GM18858 (cell line): Measurements from ENCODE around the gene CREB5.
A peak's percentile ranks its signal among the peaks of the same experiment; 100 is the strongest.

Source experiments
- ATAC-seq: cut with Tn5 transposase; IDR thresholded peaks from one replicate; pipeline ENCODE4 v1.9.1; 2021; ENCODE audit not compliant: unreplicated experiment

The CREB5 gene

GRCh38 chr7:28474282-28474638 lies 61.9 kb downstream of the CREB5 start:
- no peak for ATAC-seq

DNA sequence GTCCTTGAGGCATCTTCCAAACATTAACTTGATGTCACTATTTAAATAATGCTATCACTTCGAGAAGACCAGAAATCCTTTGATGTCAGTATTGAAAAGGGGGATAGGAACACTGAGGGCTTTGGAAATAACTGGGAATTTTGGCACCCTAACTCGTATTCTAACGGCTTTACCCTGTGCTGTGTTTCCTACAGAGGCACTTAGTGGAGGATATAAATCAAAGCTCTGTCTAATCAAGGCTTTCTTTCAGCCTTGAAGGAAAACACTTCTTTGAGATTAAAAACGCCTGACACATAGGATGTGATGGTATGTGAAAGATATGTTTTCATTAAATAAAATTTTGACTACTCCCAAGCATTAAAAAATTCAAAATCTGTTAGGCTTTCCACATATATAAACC lies 62.3 kb downstream of the CREB5 start:
- ATAC-seq: no peak

DNA sequence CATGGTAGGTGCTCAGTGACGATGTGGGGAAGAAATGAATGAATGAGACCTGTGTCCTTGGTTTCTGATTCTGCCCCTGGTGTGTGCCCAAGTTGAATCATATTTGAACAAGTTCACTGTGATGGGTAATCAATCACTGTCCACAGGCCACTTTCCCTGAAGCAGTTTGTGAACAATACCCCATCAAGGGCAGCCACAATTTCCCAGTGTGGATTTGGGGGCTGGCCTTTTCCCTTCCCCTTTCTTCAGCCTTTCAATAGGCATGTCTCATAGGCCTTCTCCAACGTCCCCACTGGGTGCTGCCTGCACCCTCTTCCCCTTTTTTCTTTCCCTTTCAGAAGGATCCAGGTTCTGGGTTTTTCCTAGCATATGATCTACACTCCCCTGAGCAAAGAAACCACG lies 64.7 kb downstream of the CREB5 start:
- no peak for ATAC-seq

DNA sequence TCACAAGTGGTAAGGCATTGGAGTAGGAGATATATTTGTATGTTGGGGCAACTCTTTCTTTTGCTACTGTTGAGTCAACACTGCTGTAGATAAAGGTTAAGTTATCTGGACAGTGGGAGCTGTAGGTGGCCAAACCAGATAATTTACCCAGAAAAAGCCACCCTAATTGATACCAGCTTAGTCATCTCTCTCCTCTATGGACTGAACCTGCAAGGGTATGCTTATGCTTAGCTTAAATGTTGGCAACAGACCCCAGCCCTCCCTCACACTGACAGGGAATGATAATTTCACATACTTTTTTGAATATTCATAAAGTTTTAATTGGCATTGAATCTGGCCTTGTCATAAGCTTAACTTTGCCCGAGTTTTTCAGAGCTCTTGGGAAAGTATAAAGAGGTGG lies 66.3 kb downstream of the CREB5 start:
- no peak for ATAC-seq

- peak; percentile 64 for ATAC-seq
Measured at GRCh38 chr7:28479507-28479947, 67.2 kb downstream of the CREB5 start.

- no peak for ATAC-seq
Measured at GRCh38 chr7:28480595-28480994, 68.3 kb downstream of the CREB5 start.

DNA sequence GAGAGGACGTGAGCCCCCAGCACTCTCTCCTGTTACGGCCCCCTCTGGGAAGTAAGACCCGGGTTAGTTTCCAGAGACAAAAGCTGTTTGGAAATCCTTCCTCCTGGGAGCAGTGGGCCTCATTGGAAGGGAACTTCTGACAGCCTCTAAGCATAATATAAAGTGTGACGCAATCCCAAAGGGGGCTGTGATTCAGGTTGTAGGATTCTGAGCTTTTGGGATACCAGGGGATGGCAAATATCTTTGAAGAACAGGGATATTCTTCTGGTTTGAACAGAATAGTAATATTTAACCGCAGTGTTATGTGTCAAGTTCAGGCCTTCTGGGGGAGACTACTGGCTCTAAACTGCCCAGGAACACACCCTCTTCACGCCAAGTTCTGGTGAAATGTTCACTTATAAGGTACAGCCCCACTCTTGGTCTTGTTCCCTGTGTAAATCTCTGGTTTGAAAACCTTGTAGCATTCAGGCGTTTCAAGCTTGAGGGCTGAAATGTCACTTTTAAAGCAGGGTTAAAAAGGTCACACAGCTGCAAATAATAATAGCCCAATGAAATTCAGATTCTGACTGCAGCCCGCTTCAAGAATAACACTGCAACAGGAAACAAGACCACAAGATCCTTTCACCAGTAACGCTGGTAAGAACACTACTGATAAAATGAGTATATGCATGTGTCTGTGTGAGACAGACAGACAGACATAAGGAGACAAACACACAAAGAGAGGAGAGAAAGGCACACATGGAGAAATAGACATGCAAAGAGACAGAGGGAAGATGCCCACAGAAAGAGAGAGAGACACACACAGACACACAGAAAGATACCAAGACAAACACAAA lies 69.0 kb downstream of the CREB5 start:
- peak; percentile 75 for ATAC-seq

DNA sequence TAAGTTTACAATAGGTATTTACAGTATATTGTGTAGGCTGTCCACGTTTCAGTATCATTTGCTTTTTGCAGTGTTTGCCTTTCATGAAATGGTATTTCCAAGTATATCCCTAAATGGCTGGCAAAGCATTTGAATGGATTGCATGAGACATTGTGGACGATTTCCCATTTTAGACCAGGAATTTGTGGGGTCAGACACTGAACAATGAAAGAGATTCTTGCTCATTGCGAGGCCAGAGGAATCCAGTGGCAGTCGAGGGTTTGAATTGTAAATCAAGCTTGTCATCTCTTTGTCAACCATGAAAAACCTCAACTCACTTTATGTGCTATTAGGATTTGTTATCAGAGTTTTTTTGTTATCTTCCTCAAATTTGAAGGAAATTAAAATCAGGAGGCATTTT lies 70.8 kb downstream of the CREB5 start:
- no peak for ATAC-seq

DNA sequence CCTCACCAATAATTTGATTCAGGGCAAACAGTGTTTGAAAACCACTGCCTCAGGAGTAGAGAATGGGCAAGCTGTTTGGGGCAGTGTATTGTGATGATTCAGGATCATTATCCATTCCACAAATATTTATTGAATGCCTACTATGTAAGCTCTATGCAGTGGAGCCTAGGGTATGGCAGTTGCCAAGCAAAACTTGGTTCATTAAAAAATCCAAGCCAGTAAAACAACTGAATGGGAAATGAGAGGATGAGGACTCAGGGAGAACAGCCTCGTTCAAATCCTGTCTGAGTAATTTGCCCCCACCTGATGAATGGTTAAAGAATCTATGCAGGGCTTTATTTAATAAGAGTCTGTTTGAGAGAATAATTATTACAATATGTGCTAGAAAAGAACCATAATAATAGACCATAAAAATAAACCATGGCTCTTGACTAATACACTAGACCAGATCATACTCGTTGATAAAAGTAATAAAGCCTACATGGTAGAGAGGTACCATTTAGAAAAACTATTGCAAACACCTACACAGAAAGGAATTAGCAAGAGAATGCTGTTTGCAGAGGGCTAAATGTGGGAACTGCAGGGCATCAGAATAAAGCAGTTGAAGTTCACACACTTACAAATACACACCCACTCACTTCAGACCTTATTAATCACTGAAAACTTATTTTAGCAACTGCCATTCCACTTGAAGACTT lies 71.7 kb downstream of the CREB5 start:
- no peak for ATAC-seq

GRCh38 chr7:28484606-28484935 lies 72.3 kb downstream of the CREB5 start:
- no peak for ATAC-seq

DNA sequence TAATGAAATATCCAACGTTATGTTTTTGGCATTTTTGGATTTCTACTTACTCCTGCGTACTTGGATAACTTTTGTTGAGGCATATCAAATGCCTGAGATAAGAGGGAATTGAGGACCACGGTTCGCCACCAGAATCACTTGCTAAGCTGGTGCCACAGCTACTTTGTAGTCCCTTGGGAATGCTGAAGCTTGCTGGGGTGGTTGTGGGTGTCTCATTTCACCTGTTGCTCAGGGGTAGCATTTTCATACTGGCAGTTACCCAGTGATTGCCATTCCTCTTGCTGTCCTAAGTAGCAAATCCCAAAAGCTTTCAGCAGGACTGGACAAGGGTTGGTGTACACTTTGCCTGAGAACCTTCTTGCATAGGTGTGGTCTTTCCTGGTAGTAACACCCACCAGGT lies 75.2 kb downstream of the CREB5 start:
- ATAC-seq: no peak

DNA sequence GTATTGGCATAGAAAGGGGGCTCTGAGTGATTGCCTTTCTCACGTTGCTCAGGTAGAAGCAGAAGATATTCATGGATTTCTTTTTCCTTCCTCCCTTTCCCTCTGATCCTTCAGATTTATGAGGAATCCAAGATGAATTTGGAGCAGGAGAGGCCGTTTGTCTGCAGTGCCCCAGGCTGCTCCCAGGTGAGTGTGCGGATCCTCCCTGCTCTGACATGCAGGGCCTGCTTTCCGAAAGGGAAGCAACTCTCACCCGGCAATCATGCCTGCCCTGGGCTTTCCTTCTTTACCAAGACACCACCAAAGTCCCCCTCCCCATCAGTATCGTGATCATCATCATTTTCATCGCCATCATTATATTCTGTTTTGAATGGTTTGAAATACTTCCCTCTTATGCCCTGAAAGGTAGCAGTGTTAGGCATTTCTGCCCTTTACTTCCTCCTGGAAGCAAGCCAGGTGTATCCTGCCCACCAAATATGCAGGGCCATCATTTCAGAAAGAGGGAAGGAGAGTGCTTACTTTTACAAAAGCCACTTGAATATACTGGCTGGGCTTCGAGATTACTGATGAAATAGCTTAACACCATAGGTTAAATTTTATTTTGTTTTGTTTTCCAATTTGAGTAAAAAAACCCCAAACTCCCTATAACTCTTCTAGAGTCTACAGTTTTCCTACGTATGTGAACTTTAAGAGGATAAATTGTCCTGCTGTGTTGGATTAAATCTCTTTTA lies 75.9 kb downstream of the CREB5 start:
- ATAC-seq: no peak

GRCh38 chr7:28490831-28491230 lies 78.5 kb downstream of the CREB5 start:
- no peak for ATAC-seq

DNA sequence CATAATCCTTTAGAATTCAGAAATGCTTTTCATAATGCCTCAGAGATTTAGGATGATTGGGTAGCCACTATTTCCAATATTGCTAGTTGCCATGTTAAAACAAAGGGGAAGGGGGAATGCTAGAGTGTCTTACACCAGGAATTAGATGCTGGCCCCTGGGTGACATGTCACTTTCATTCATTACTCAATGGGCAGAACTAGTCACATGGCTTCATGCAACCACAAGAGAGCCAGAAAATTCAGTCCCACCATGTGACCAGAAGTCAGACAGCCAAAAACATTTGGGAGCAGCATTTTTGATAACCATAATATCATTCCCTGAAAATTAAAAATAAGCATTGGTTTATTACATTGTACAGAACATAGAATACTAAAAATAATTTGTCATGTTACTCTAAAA lies 81.2 kb downstream of the CREB5 start:
- no peak for ATAC-seq

- ATAC-seq: no peak
Measured at GRCh38 chr7:28497009-28497408, 84.7 kb downstream of the CREB5 start.

- no peak for ATAC-seq
Measured at GRCh38 chr7:28498636-28499035, 86.3 kb downstream of the CREB5 start.

DNA sequence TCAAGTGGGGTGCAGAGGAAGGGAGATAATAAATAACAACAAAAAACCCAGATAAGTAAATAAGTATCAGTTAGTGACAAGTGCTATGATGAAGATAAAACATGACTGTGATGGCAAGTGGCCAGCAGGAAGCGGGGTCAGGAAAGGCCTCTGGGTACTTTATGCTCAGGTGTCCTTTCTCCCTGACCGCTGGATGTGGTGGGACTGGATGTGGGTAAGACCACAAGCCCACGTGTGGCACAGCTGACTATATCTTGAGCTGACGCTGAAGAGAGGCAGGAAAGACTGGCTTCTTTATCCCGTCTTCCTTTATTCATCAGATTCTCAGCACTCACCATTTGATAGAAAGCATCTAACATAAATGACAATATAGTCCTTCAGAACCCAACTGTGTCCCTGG lies 87.8 kb downstream of the CREB5 start:
- no peak for ATAC-seq

- ATAC-seq: no peak
Measured at GRCh38 chr7:28502408-28502807, 90.1 kb downstream of the CREB5 start.

- ATAC-seq: no peak
Measured at GRCh38 chr7:28503396-28503795, 91.1 kb downstream of the CREB5 start.

DNA sequence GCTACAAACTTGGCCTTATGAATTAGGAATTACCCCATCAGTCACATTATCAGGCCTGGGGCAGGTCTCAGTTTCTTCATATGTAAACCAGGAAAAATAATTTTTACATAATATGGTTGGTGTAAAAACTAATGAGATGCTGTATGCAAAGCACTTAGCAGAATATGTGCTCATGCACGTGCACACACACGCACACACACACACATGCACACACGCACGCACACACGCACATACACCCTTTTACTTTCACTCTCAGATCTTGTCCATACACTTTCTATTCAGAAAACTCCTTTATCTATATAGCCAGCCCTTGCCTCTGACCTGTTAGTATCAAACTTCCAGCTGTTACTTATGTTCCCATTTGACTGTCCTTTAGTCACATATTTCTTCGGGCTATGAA lies 92.7 kb downstream of the CREB5 start:
- no peak for ATAC-seq

- no peak for ATAC-seq
Measured at GRCh38 chr7:28505867-28506266, 93.5 kb downstream of the CREB5 start.
